A673 (cell line): ENCODE results near the gene FGF14. TPM values are rescaled to one million over a fixed set of nuclear protein-coding genes. Genes with fewer than 3 reads are reported as not detected.

ENCODE experiments used
- BruUV-seq: library from RNA; stranded (reverse); fragments of 400-500 nt; replicated peaks from 2 replicates; lab custom pipeline; 2021; lab: Mats Ljungman, UMichigan
- CTCF ChIA-PET: fragments of 300-600 bp; sonication (Branson Sonifier 250); formaldehyde crosslinking; loops from one replicate; lab custom pipeline; 2022; ENCODE audit warnings: antibody characterized with exemption; lab: Charles Lee
- POLR2A ChIA-PET: fragments of 300-600 bp; sonication (Branson Sonifier 250); formaldehyde crosslinking; loops from one replicate; lab custom pipeline; 2022; ENCODE audit warnings: antibody characterized with exemption; ENCODE audit not compliant: low non-redundant PET; lab: Charles Lee
- DNase-seq: peaks from one replicate; pipeline ENCODE4 v3.0.0-alpha.2; 2015; ENCODE audit warnings: low spot score
- H3K27ac ChIP-seq: fragments of 200-600 bp; sonication (generic); 2 replicates; pipeline ENCODE4 v1.5.1; 2016; ENCODE audit warnings: mixed run types, low read depth, mild to moderate bottlenecking, mixed read lengths, antibody characterized with exemption, low read length; ENCODE audit not compliant: poor library complexity, severe bottlenecking
- H3K27me3 ChIP-seq: fragments of 200-600 bp; sonication (generic); replicated peaks from 2 replicates; pipeline ENCODE4 v1.6.1; 2017; ENCODE audit warnings: mixed run types, low read depth, mild to moderate bottlenecking, mixed read lengths, antibody characterized with exemption, low read length; ENCODE audit not compliant: insufficient read depth, poor library complexity
- H3K36me3 ChIP-seq: fragments of 200-600 bp; sonication (generic); 2 replicates; pipeline ENCODE4 v1.6.1; 2016; ENCODE audit warnings: mixed run types, mild to moderate bottlenecking, mixed read lengths, antibody characterized with exemption, low read length; ENCODE audit not compliant: insufficient read depth, poor library complexity, severe bottlenecking
- H3K4me1 ChIP-seq: fragments of 200-600 bp; sonication (generic); 2 replicates; pipeline ENCODE4 v1.6.1; 2017; ENCODE audit warnings: mixed run types, mild to moderate bottlenecking, mixed read lengths, antibody characterized with exemption, low read length; ENCODE audit not compliant: insufficient read depth, poor library complexity, severe bottlenecking
- H3K4me3 ChIP-seq: fragments of 200-600 bp; sonication (generic); 2 replicates; pipeline ENCODE4 v1.5.1; 2016; ENCODE audit warnings: low read depth, mixed run types, mild to moderate bottlenecking, mixed read lengths, low read length; ENCODE audit not compliant: poor library complexity, severe bottlenecking
- H3K9me3 ChIP-seq: fragments of 200-600 bp; sonication (generic); 2 replicates; pipeline ENCODE4 v1.6.1; 2016; ENCODE audit warnings: mixed run types, low read depth, mild to moderate bottlenecking, mixed read lengths, antibody characterized with exemption, low read length; ENCODE audit not compliant: poor library complexity, severe bottlenecking
- EZH2 ChIP-seq: fragments of 200-600 bp; sonication (generic); IDR thresholded peaks from 2 replicates; pipeline ENCODE4 v1.6.1; 2017; ENCODE audit warnings: borderline replicate concordance, low read depth, mild to moderate bottlenecking, mixed read lengths, antibody characterized with exemption, low read length; ENCODE audit not compliant: poor library complexity, severe bottlenecking
- intact Hi-C: fragments of 100-400 bp; cut with micrococcal nuclease; formaldehyde crosslinking; loops from one replicate; pipeline ENCODE4 v1.10.0; 2022; ENCODE audit not compliant: unreplicated experiment
- total RNA-seq: library from RNA; stranded (reverse); gene quantifications from 2 replicates; pipeline ENCODE4 v1.2.3, GENCODE V29; 2021
- TF ChIP-seq, protein P1 (sequence below): fragments of 300-800, 200-600 bp; sonication (generic); conservative IDR thresholded peaks from 2 replicates; pipeline ENCODE4 v1.5.1; 2017; ENCODE audit warnings: low read depth, mild to moderate bottlenecking, antibody characterized with exemption, low read length, moderate library complexity, mixed read lengths

The FGF14 gene
- total RNA-seq, 1 experiment from 2014 or later, result 19.7 TPM

DNA sequence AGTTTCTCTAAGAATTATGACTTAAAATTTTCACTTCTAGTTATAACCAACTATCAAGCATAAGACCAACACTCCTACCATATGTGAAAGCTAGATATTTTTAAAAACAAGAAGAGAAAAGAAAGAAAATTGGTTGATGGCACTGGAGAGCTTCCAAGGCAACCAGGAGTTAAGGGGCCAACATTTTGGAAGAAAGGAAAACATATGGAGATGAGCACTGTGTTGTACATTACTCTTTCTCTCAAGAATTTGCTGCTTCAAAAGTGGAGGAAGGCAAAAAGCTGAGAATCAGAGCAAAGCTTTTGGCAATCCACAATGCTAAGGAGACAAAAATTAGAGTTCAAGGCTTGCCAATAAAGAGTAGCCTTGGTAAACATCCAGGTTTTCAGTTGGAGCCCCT, 503.2 kb downstream of the FGF14 start:
- ChIA-PET POLR2A (no interaction called here), CTCF (no interaction called here)
- DNase-seq, result no peak
- no peak overlapping the region for H3K4me3 ChIP-seq
- H3K4me1 ChIP-seq, result peaks cover 14% of the 10 kb centered on the region
- H3K36me3 ChIP-seq, result no peaks in the 10 kb centered on the region
- H3K27me3 ChIP-seq, result peaks cover 55% of the 10 kb centered on the region
- H3K27ac ChIP-seq, result no peak overlapping the region
- intact Hi-C loops, result no loop called here
- no TSS peak for BruUV-seq
- H3K9me3 ChIP-seq, result no peaks in the 10 kb centered on the region
- TF ChIP-seq EZH2, result no peak
- TF ChIP-seq, protein P1, sequence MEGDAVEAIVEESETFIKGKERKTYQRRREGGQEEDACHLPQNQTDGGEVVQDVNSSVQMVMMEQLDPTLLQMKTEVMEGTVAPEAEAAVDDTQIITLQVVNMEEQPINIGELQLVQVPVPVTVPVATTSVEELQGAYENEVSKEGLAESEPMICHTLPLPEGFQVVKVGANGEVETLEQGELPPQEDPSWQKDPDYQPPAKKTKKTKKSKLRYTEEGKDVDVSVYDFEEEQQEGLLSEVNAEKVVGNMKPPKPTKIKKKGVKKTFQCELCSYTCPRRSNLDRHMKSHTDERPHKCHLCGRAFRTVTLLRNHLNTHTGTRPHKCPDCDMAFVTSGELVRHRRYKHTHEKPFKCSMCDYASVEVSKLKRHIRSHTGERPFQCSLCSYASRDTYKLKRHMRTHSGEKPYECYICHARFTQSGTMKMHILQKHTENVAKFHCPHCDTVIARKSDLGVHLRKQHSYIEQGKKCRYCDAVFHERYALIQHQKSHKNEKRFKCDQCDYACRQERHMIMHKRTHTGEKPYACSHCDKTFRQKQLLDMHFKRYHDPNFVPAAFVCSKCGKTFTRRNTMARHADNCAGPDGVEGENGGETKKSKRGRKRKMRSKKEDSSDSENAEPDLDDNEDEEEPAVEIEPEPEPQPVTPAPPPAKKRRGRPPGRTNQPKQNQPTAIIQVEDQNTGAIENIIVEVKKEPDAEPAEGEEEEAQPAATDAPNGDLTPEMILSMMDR, result no peak

DNA sequence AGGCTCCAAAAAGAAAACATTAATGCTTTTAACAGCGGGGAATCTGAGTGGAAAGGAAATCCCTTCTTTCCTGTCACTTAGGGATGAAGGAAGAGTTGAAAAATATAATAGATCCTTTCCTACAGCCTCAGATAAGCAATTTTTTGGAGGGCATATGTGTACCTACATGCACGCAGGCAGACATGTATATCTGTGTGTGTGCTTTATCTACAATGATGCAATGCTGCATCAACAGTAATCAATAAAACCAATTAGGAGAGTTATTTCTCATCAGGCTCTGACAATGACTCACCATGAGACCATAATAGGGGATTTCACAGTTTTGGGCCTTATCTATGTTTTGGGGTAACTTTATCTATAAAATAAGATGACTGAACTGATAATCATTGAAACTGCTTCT, 505.3 kb downstream of the FGF14 start:
- Histone ChIP-seq H3K36me3 (no peaks in the 10 kb centered on the region), H3K4me3 (no peak overlapping the region), H3K9me3 (no peaks in the 10 kb centered on the region), H3K27me3 (peaks cover 54% of the 10 kb centered on the region), H3K4me1 (peaks cover 26% of the 10 kb centered on the region), H3K27ac (no peak overlapping the region)
- ChIA-PET CTCF (no interaction called here), POLR2A (no interaction called here)
- no TSS peak for BruUV-seq
- DNase-seq, result peak; percentile 83
- TF ChIP-seq, protein P1, result no peak
- TF ChIP-seq EZH2, result no peak
- intact Hi-C loops, result no loop called here

GRCh38 chr13:101893021-101893420, 508.8 kb downstream of the FGF14 start:
- DNase-seq, result no peak
- Histone ChIP-seq H3K27ac (no peak overlapping the region), H3K4me3 (no peak overlapping the region), H3K4me1 (peaks cover 26% of the 10 kb centered on the region), H3K9me3 (no peaks in the 10 kb centered on the region), H3K36me3 (no peaks in the 10 kb centered on the region), H3K27me3 (peaks cover 58% of the 10 kb centered on the region)
- ChIA-PET CTCF (no interaction called here), POLR2A (no interaction called here)
- intact Hi-C loops, result no loop called here
- BruUV-seq, result no TSS peak
- TF ChIP-seq, protein P1, result no peak
- no peak for TF ChIP-seq EZH2
